ENCODE results near the gene VDR. TPM values are rescaled to one million over a fixed set of nuclear protein-coding genes. Genes with fewer than 3 reads are reported as not detected.

The VDR gene
- 8.2 and 18.4 TPM in 2 replicates for total RNA-seq

DNA sequence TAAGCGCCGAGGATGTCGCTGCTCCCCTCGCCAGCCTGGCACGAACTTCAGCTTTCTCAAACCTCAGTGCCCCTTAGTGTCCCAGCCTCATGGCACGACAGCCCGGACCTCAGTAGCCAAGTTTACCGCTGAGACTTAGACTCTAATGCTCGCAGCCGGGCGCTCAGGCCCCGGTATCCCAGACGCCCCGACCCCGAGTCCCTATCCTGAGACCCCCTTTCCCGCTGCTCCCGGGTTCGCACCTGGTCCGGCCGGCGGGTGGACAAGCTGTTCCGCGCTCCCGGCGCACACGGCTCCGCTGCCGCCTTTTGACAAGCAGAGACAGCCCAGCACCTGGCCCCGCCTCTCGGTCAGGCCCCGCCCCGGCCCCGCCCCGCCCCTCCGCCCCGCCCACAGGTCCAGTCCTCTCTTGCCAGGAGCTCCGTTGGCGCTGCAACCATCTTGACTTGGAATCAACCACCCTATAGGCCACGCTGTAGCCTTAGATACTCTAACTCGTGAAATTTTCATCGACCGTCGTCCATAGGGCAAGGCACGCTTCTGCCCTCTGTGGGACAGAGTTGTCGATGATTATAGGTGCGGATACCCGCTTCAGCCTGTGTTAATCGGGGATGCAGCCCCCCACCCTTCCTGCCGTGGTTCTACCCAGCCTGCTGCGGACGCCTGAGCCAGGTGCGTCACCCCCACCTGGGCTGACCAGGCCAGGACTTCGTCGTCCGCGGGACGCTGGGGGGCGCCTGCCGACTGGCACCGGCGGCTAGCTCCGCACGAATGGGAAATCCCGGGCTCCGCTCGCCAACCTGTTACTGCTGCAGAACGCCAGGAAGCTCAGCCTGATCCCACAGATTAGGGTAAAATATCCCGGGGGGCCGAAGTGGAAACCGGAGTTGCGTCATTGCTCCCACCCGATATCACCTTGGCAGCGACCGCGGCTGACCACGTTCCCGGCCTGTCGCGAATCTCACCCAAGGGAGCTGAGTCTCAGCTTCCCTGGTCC, at the start of gene VDR:
Gene VDR (minus strand): TSS at position 282 of the 997 bp plus-strand sequence. CDS start 25,881 bp downstream, outside the sequence.
- TF ChIP-seq, protein P1, sequence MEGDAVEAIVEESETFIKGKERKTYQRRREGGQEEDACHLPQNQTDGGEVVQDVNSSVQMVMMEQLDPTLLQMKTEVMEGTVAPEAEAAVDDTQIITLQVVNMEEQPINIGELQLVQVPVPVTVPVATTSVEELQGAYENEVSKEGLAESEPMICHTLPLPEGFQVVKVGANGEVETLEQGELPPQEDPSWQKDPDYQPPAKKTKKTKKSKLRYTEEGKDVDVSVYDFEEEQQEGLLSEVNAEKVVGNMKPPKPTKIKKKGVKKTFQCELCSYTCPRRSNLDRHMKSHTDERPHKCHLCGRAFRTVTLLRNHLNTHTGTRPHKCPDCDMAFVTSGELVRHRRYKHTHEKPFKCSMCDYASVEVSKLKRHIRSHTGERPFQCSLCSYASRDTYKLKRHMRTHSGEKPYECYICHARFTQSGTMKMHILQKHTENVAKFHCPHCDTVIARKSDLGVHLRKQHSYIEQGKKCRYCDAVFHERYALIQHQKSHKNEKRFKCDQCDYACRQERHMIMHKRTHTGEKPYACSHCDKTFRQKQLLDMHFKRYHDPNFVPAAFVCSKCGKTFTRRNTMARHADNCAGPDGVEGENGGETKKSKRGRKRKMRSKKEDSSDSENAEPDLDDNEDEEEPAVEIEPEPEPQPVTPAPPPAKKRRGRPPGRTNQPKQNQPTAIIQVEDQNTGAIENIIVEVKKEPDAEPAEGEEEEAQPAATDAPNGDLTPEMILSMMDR (IDR thresholded peaks at IDR 0.05; ENCODE audit: insufficient read depth, low read depth, low read length) = peak; percentile 34
- H3K4me3 ChIP-seq (ENCODE audit: low read depth, low read length) = peak within 1 kb of the TSS; percentile 78
- peak; percentile 71 for DNase-seq (ENCODE audit: low read depth)

DNA sequence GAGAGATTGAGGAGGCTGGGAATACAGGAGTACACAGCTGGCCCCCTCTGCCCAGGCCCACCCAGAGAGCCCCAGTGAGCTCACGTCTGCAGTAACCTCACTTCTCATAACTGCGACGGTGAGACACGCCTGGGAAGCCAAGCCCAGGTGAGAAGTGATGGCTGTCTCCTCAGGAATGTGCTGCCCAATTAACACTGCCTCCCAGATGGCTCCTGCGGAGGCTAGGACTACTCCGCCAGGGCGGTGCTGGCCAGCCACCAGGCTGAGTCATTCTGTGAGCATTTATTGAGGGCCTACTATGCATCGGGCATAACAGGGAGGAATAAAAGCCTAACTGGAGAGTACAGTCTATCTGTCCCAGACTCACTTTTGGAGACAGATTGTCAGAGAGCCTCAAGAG, 49.3 kb upstream of the VDR start:
- no peak overlapping the region for H3K4me3 ChIP-seq (ENCODE audit: low read depth, low read length)
- TF ChIP-seq, protein P1 (IDR thresholded peaks at IDR 0.05; ENCODE audit: insufficient read depth, low read depth, low read length) = no peak
- DNase-seq (ENCODE audit: low read depth) = no peak

- DNase-seq (ENCODE audit: low read depth) = no peak
- H3K4me3 ChIP-seq (ENCODE audit: low read depth, low read length) = no peak overlapping the region
These were observed 46.2 kb upstream of the VDR start for GRCh38 chr12:47950856-47951468.

GRCh38 chr12:47949441-47950341, 44.9 kb upstream of the VDR start:
- TF ChIP-seq, protein P1 (IDR thresholded peaks at IDR 0.05; ENCODE audit: insufficient read depth, low read depth, low read length) = peak; percentile 94
- peak; percentile 84 for DNase-seq (ENCODE audit: low read depth)
- no peak overlapping the region for H3K4me3 ChIP-seq (ENCODE audit: low read depth, low read length)

More at GRCh38 chr12:47950856-47951468, 46.2 kb upstream of the VDR start:
- TF ChIP-seq, protein P1 (IDR thresholded peaks at IDR 0.05; ENCODE audit: insufficient read depth, low read depth, low read length) = no peak

- TF ChIP-seq, protein P1 (IDR thresholded peaks at IDR 0.05; ENCODE audit: insufficient read depth, low read depth, low read length) = no peak
- no peak overlapping the region for H3K4me3 ChIP-seq (ENCODE audit: low read depth, low read length)
- peak; percentile 30 for DNase-seq (ENCODE audit: low read depth)
These were observed 42.5 kb upstream of the VDR start for GRCh38 chr12:47947341-47947740.

All from fibroblast of villous mesenchyme (primary cell).